PC-3 (cell line): ENCODE results near the gene MLPH. TPM values are rescaled to one million over a fixed set of nuclear protein-coding genes. Genes with fewer than 3 reads are reported as not detected.

ENCODE experiments used
- ATAC-seq: fragments of 200-7000 bp; cut with Tn5 transposase; 2 replicates; pipeline ENCODE4 v1.9.1; 2020; ENCODE audit warnings: mild to moderate bottlenecking, moderate library complexity
- BruUV-seq: library from RNA; stranded (reverse); fragments of 400-500 nt; replicated peaks from 2 replicates; lab custom pipeline; 2021; lab: Mats Ljungman, UMichigan
- CTCF ChIA-PET: fragments of 300-600 bp; sonication (Branson Sonifier 250); formaldehyde crosslinking; loops from one replicate; lab custom pipeline; 2022; ENCODE audit warnings: antibody characterized with exemption; lab: Charles Lee
- POLR2A ChIA-PET: fragments of 300-600 bp; sonication (Branson Sonifier 250); formaldehyde crosslinking; loops from one replicate; lab custom pipeline; 2022; ENCODE audit warnings: antibody characterized with exemption; ENCODE audit not compliant: unreplicated experiment; lab: Charles Lee
- DNase-seq: peaks from one replicate; pipeline ENCODE4 v3.0.0-alpha.2; 2015
- H2AFZ ChIP-seq: fragments of 300-600 bp; sonication (generic); 2 replicates; pipeline ENCODE4 v1.6.0; 2016; ENCODE audit warnings: antibody characterized with exemption, low read length
- H3F3A ChIP-seq: fragments of 300-600 bp; sonication (generic); one replicate; pipeline ENCODE4 v1.6.0; 2017; ENCODE audit warnings: antibody characterized with exemption, low read length, control low read depth, mild to moderate bottlenecking; ENCODE audit not compliant: unreplicated experiment
- H3K27ac ChIP-seq: fragments of 300-600 bp; sonication (generic); 2 replicates; pipeline ENCODE4 v1.5.1; 2016; ENCODE audit warnings: mild to moderate bottlenecking, low read length
- H3K27me3 ChIP-seq: fragments of 300-600 bp; sonication (generic); 2 replicates; pipeline ENCODE4 v1.6.1; 2016; ENCODE audit warnings: low read length, mixed read lengths
- H3K36me3 ChIP-seq: fragments of 300-600 bp; sonication (generic); 2 replicates; pipeline ENCODE4 v1.6.1; 2016; ENCODE audit warnings: low read depth, mixed run types, low read length, mixed read lengths
- H3K4me1 ChIP-seq: fragments of 300-600 bp; sonication (generic); 2 replicates; pipeline ENCODE4 v1.5.1; 2016; ENCODE audit warnings: low read length; ENCODE audit not compliant: insufficient read depth
- H3K4me2 ChIP-seq: fragments of 300-600 bp; sonication (generic); 2 replicates; pipeline ENCODE4 v1.6.0; 2016; ENCODE audit warnings: low read length
- H3K4me3 ChIP-seq: fragments of 300-600 bp; sonication (generic); 2 replicates; pipeline ENCODE4 v1.5.1; 2016; ENCODE audit warnings: mild to moderate bottlenecking, low read length, mixed read lengths
- H3K79me2 ChIP-seq: fragments of 300-600 bp; sonication (generic); 2 replicates; pipeline ENCODE4 v1.6.1; 2017; ENCODE audit warnings: low read length, mixed read lengths
- H3K9ac ChIP-seq: fragments of 300-600 bp; sonication (generic); 2 replicates; pipeline ENCODE4 v1.6.0; 2016; ENCODE audit warnings: mild to moderate bottlenecking, low read length
- H3K9me2 ChIP-seq: fragments of 300-600 bp; sonication (generic); replicated peaks from 2 replicates; pipeline ENCODE4 v1.6.1; 2016; ENCODE audit warnings: mixed run types, low read length, mixed read lengths
- H3K9me3 ChIP-seq: fragments of 300-600 bp; sonication (generic); 2 replicates; pipeline ENCODE4 v1.6.1; 2016; ENCODE audit warnings: low read length, mixed read lengths
- H4K20me1 ChIP-seq: fragments of 300-600 bp; sonication (generic); 2 replicates; pipeline ENCODE4 v1.6.1; 2016; ENCODE audit warnings: low read length, mixed read lengths
- EZH2 ChIP-seq: fragments of 300-600 bp; sonication (generic); IDR thresholded peaks from one replicate; pipeline ENCODE4 v1.6.1; 2017; ENCODE audit warnings: antibody characterized with exemption, mild to moderate bottlenecking, low read length; ENCODE audit not compliant: unreplicated experiment
- EZH2phosphoT487 ChIP-seq: fragments of 300-600 bp; sonication (generic); IDR thresholded peaks from 2 replicates; pipeline ENCODE4 v1.6.1; 2018; ENCODE audit warnings: mild to moderate bottlenecking, antibody characterized with exemption, low read length, borderline replicate concordance
- intact Hi-C: fragments of 100-400 bp; cut with micrococcal nuclease; formaldehyde crosslinking; loops from 2 replicates; pipeline ENCODE4 v1.9.0; 2023
- total RNA-seq: library from RNA; depleted of rRNA; stranded (reverse); fragments of >200 nt; gene quantifications from 2 replicates; pipeline ENCODE4 v1.2.3, GENCODE V29; 2014
- TF ChIP-seq, protein P1 (sequence below): fragments of 300-600 bp; sonication (generic); conservative IDR thresholded peaks from 2 replicates; pipeline ENCODE4 v1.5.1; 2017; ENCODE audit warnings: antibody characterized with exemption, low read depth, mild to moderate bottlenecking, low read length

The MLPH gene
- total RNA-seq, 1 experiment from 2014 or later = 201 TPM

- CTCF ChIA-PET = no interaction called here
- BruUV-seq = no TSS peak
- intact Hi-C loops = loop anchor here (5.0 kb wide), 1 partner anchor 33 kb away; no protein-coding TSS in a partner anchor
Observed at GRCh38 chr2:237478979-237479378, 8.1 kb upstream of the MLPH start.

GRCh38 chr2:237479747-237480146 is 7.3 kb upstream of the MLPH start:
- H3K79me2 ChIP-seq = peaks cover 14% of the 10 kb centered on the region
- H3K27ac ChIP-seq = no peak overlapping the region
- BruUV-seq = no TSS peak
- no peak overlapping the region for H3K4me2 ChIP-seq
- CTCF ChIA-PET = no interaction called here
- no peak overlapping the region for H2AFZ ChIP-seq
- no peaks in the 10 kb centered on the region for H3K27me3 ChIP-seq
- DNase-seq (no peak), ATAC-seq (no peak)
- H3K36me3 ChIP-seq = no peaks in the 10 kb centered on the region
- H3K9me3 ChIP-seq = no peaks in the 10 kb centered on the region
- no peak overlapping the region for H3K4me3 ChIP-seq
- H3F3A ChIP-seq = no peaks in the 10 kb centered on the region
- no peak overlapping the region for H3K9ac ChIP-seq
- intact Hi-C loops = loop anchor here (5.0 kb wide), 1 partner anchor 33 kb away; no protein-coding TSS in a partner anchor
- H3K4me1 ChIP-seq = peaks cover 39% of the 10 kb centered on the region
- H3K9me2 ChIP-seq = no peaks in the 10 kb centered on the region
- H4K20me1 ChIP-seq = no peaks in the 10 kb centered on the region
- POLR2A ChIA-PET = no interaction called here
- TF ChIP-seq, protein P1, sequence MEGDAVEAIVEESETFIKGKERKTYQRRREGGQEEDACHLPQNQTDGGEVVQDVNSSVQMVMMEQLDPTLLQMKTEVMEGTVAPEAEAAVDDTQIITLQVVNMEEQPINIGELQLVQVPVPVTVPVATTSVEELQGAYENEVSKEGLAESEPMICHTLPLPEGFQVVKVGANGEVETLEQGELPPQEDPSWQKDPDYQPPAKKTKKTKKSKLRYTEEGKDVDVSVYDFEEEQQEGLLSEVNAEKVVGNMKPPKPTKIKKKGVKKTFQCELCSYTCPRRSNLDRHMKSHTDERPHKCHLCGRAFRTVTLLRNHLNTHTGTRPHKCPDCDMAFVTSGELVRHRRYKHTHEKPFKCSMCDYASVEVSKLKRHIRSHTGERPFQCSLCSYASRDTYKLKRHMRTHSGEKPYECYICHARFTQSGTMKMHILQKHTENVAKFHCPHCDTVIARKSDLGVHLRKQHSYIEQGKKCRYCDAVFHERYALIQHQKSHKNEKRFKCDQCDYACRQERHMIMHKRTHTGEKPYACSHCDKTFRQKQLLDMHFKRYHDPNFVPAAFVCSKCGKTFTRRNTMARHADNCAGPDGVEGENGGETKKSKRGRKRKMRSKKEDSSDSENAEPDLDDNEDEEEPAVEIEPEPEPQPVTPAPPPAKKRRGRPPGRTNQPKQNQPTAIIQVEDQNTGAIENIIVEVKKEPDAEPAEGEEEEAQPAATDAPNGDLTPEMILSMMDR = no peak
- TF ChIP-seq EZH2phosphoT487 (no peak), EZH2 (no peak)

More at GRCh38 chr2:237478979-237479378, 8.1 kb upstream of the MLPH start:
- Histone ChIP-seq H3K9me3 (no peaks in the 10 kb centered on the region), H3K79me2 (peaks cover 6% of the 10 kb centered on the region), H4K20me1 (no peaks in the 10 kb centered on the region), H3K9me2 (no peaks in the 10 kb centered on the region), H3K4me1 (peaks cover 39% of the 10 kb centered on the region), H3K36me3 (no peaks in the 10 kb centered on the region), H3K27me3 (no peaks in the 10 kb centered on the region), H3K4me3 (no peak overlapping the region), H3K27ac (no peak overlapping the region), H3K9ac (no peak overlapping the region), H3K4me2 (no peak overlapping the region), H2AFZ (no peak overlapping the region), H3F3A (no peaks in the 10 kb centered on the region)
- ATAC-seq (no peak), DNase-seq (no peak)
- TF ChIP-seq EZH2phosphoT487 (no peak), EZH2 (no peak)
- TF ChIP-seq, protein P1 = no peak
- POLR2A ChIA-PET = no interaction called here

- intact Hi-C loops = no loop called here
- TF ChIP-seq, protein P1 = no peak
- TF ChIP-seq EZH2 (no peak), EZH2phosphoT487 (no peak)
- no peak overlapping the region for H3K4me2 ChIP-seq
- POLR2A ChIA-PET = no interaction called here
- no peaks in the 10 kb centered on the region for H3K9me3 ChIP-seq
- no TSS peak for BruUV-seq
- no peaks in the 10 kb centered on the region for H3K36me3 ChIP-seq
- H3K4me3 ChIP-seq = no peak overlapping the region
- no peaks in the 10 kb centered on the region for H3K27me3 ChIP-seq
- H3K9ac ChIP-seq = no peak overlapping the region
- peaks cover 22% of the 10 kb centered on the region for H3K79me2 ChIP-seq
- H2AFZ ChIP-seq = no peak overlapping the region
- no peaks in the 10 kb centered on the region for H3K9me2 ChIP-seq
- H3K4me1 ChIP-seq = peaks cover 43% of the 10 kb centered on the region
- no peak for ATAC-seq
- H3F3A ChIP-seq = no peaks in the 10 kb centered on the region
- CTCF ChIA-PET = no interaction called here
- no peak overlapping the region for H3K27ac ChIP-seq
- no peak for DNase-seq
- no peaks in the 10 kb centered on the region for H4K20me1 ChIP-seq
Observed at GRCh38 chr2:237480556-237480955, 6.5 kb upstream of the MLPH start.
